Measurements from ENCODE around the gene PSD4.

The PSD4 gene

GRCh38 chr2:113162173-113162572 lies 11.6 kb upstream of the PSD4 start (continued):
- TF ChIP-seq POU6F1 (CRISPR knock-in tag; IDR thresholded peaks at IDR 0.05; ENCODE audit: borderline replicate concordance, low read depth), result no peak
- TF ChIP-seq ZFP3 (CRISPR knock-in tag; IDR thresholded peaks at IDR 0.05), result no peak
- no peak for TF ChIP-seq CREB5 (CRISPR knock-in tag; IDR thresholded peaks at IDR 0.05; ENCODE audit: low read depth)
- no peak for TF ChIP-seq ZC3H10 (CRISPR knock-in tag; IDR thresholded peaks at IDR 0.05)

- TF ChIP-seq ZFP30 (CRISPR knock-in tag; IDR thresholded peaks at IDR 0.05), result no peak
- TF ChIP-seq ZNF70 (CRISPR knock-in tag; IDR thresholded peaks at IDR 0.05), result no peak
- TF ChIP-seq ZNF8 (CRISPR knock-in tag; IDR thresholded peaks at IDR 0.05), result no peak
- TF ChIP-seq ARNTL (CRISPR knock-in tag; IDR thresholded peaks at IDR 0.05; ENCODE audit: borderline replicate concordance, low read depth), result no peak
- TF ChIP-seq CSDC2 (CRISPR knock-in tag; IDR thresholded peaks at IDR 0.05), result no peak
- TF ChIP-seq PPARA (CRISPR knock-in tag; IDR thresholded peaks at IDR 0.05; ENCODE audit: borderline replicate concordance), result no peak
- TF ChIP-seq CSRNP3 (CRISPR knock-in tag; IDR thresholded peaks at IDR 0.05), result no peak
- TF ChIP-seq ESRRG (CRISPR knock-in tag; IDR thresholded peaks at IDR 0.05), result no peak
- TF ChIP-seq RARB (CRISPR knock-in tag; IDR thresholded peaks at IDR 0.05), result no peak
- no peak for TF ChIP-seq CREB5 (CRISPR knock-in tag; IDR thresholded peaks at IDR 0.05; ENCODE audit: low read depth)
- TF ChIP-seq ZFP3 (CRISPR knock-in tag; IDR thresholded peaks at IDR 0.05), result no peak
- TF ChIP-seq ZNF565 (CRISPR knock-in tag; conservative IDR thresholded peaks at IDR 0.05; ENCODE audit: low read depth), result no peak
- no peak for TF ChIP-seq OSR1 (CRISPR knock-in tag; IDR thresholded peaks at IDR 0.05)
- TF ChIP-seq ZC3H10 (CRISPR knock-in tag; IDR thresholded peaks at IDR 0.05), result no peak
- TF ChIP-seq PATZ1 (CRISPR knock-in tag; IDR thresholded peaks at IDR 0.05; ENCODE audit: borderline replicate concordance), result no peak
- TF ChIP-seq TSHZ2 (CRISPR knock-in tag; IDR thresholded peaks at IDR 0.05), result no peak
- no peak for TF ChIP-seq BACH2 (CRISPR knock-in tag; IDR thresholded peaks at IDR 0.05; ENCODE audit: borderline replicate concordance)
- no peak for TF ChIP-seq TOX (CRISPR knock-in tag; IDR thresholded peaks at IDR 0.05; ENCODE audit: borderline replicate concordance)
- no peak for TF ChIP-seq POU6F1 (CRISPR knock-in tag; IDR thresholded peaks at IDR 0.05; ENCODE audit: borderline replicate concordance, low read depth)
- no peak for TF ChIP-seq GLIS3 (CRISPR knock-in tag; IDR thresholded peaks at IDR 0.05)
- ATAC-seq, result no peak
Measured at GRCh38 chr2:113162869-113163268, 10.9 kb upstream of the PSD4 start.

Measured in SK-N-SH treated with all-trans-retinoic acid at 6 μM for 48 hours (cell line).